HUES6 (cell line): ENCODE measurements around the gene PCLO.

Experiments used
- H3K27ac ChIP-seq: 2 replicates; pipeline ENCODE4 v1.7.0; 2013; ENCODE audit warnings: low read depth, mild to moderate bottlenecking, low read length, inconsistent platforms
- H3K27me3 ChIP-seq: 2 replicates; pipeline ENCODE4 v1.6.1; 2013; ENCODE audit warnings: low read length; ENCODE audit not compliant: control insufficient read depth, insufficient read depth
- H3K36me3 ChIP-seq: 2 replicates; pipeline ENCODE4 v1.6.1; 2013; ENCODE audit warnings: low read length; ENCODE audit not compliant: control insufficient read depth, insufficient read depth
- H3K4me1 ChIP-seq: 2 replicates; pipeline ENCODE4 v1.6.1; 2013; ENCODE audit warnings: low read length; ENCODE audit not compliant: control insufficient read depth, insufficient read depth
- H3K4me3 ChIP-seq: 2 replicates; pipeline ENCODE4 v1.5.1; 2013; ENCODE audit warnings: low read depth, low read length
- H3K9ac ChIP-seq: one replicate; pipeline ENCODE4 v1.6.1; 2013; ENCODE audit warnings: mild to moderate bottlenecking, low read length
- H3K9me3 ChIP-seq: 2 replicates; pipeline ENCODE4 v1.6.1; 2013; ENCODE audit warnings: low read depth, low read length; ENCODE audit not compliant: control insufficient read depth, insufficient read depth

PCLO gene

GRCh38 chr7:82760831-82761230 is 401.9 kb downstream of the PCLO start:
- peaks cover 25% of the 10 kb centered on the region for H3K4me1 ChIP-seq
- H3K9ac ChIP-seq: no peak overlapping the region
- no peaks in the 10 kb centered on the region for H3K27me3 ChIP-seq
- no peaks in the 10 kb centered on the region for H3K9me3 ChIP-seq
- no peaks in the 10 kb centered on the region for H3K36me3 ChIP-seq
- no peak overlapping the region for H3K4me3 ChIP-seq
- H3K27ac ChIP-seq: peak overlapping the region; percentile 67; the same call in 1 of the 2 replicates

- H3K4me1 ChIP-seq: peaks cover 29% of the 10 kb centered on the region
- no peaks in the 10 kb centered on the region for H3K9me3 ChIP-seq
- H3K9ac ChIP-seq: no peak overlapping the region
- peak overlapping the region; percentile 19 for H3K27ac ChIP-seq
- no peaks in the 10 kb centered on the region for H3K36me3 ChIP-seq
- no peaks in the 10 kb centered on the region for H3K27me3 ChIP-seq
- no peak overlapping the region for H3K4me3 ChIP-seq
Measured at GRCh38 chr7:82760074-82760473, 402.6 kb downstream of the PCLO start.

GRCh38 chr7:82755705-82756551 is 406.8 kb downstream of the PCLO start:
- Histone ChIP-seq H3K9me3 (no peaks in the 10 kb centered on the region), H3K27ac (no peak overlapping the region), H3K27me3 (no peaks in the 10 kb centered on the region)

GRCh38 chr7:82750007-82750406 is 412.7 kb downstream of the PCLO start:
- Histone ChIP-seq H3K9ac (no peak overlapping the region), H3K9me3 (no peaks in the 10 kb centered on the region), H3K4me3 (no peak overlapping the region), H3K4me1 (peaks cover 5% of the 10 kb centered on the region; the same call in 1 of the 2 replicates), H3K27ac (no peak overlapping the region), H3K36me3 (no peaks in the 10 kb centered on the region), H3K27me3 (no peaks in the 10 kb centered on the region)

More at GRCh38 chr7:82755705-82756551, 406.8 kb downstream of the PCLO start:
- H3K36me3 ChIP-seq: no peaks in the 10 kb centered on the region
- H3K4me1 ChIP-seq: peaks cover 25% of the 10 kb centered on the region
- H3K4me3 ChIP-seq: no peak overlapping the region
- no peak overlapping the region for H3K9ac ChIP-seq

GRCh38 chr7:82745820-82746219 is 416.9 kb downstream of the PCLO start:
- Histone ChIP-seq H3K4me3 (no peak overlapping the region), H3K27me3 (no peaks in the 10 kb centered on the region), H3K9ac (no peak overlapping the region), H3K9me3 (no peaks in the 10 kb centered on the region), H3K36me3 (no peaks in the 10 kb centered on the region), H3K27ac (no peak overlapping the region), H3K4me1 (peaks cover 18% of the 10 kb centered on the region; the same call in 1 of the 2 replicates)

- Histone ChIP-seq H3K36me3 (no peaks in the 10 kb centered on the region), H3K4me3 (no peak overlapping the region), H3K27me3 (no peaks in the 10 kb centered on the region), H3K4me1 (peaks cover 18% of the 10 kb centered on the region; the same call in 1 of the 2 replicates), H3K27ac (no peak overlapping the region), H3K9ac (no peak overlapping the region), H3K9me3 (no peaks in the 10 kb centered on the region)
Measured at GRCh38 chr7:82745117-82745516, 417.6 kb downstream of the PCLO start.

- Histone ChIP-seq H3K9ac (no peak overlapping the region), H3K4me3 (no peak overlapping the region), H3K9me3 (no peaks in the 10 kb centered on the region), H3K27ac (no peak overlapping the region), H3K27me3 (no peaks in the 10 kb centered on the region), H3K4me1 (peaks cover 18% of the 10 kb centered on the region; the same call in 1 of the 2 replicates), H3K36me3 (no peaks in the 10 kb centered on the region)
Measured at GRCh38 chr7:82742163-82742562, 420.5 kb downstream of the PCLO start.

- H3K27me3 ChIP-seq: no peaks in the 10 kb centered on the region
- H3K4me3 ChIP-seq: no peak overlapping the region
- H3K36me3 ChIP-seq: no peaks in the 10 kb centered on the region
- H3K9ac ChIP-seq: no peak overlapping the region
- peaks cover 18% of the 10 kb centered on the region; the same call in 1 of the 2 replicates for H3K4me1 ChIP-seq
- no peak overlapping the region for H3K27ac ChIP-seq
- no peaks in the 10 kb centered on the region for H3K9me3 ChIP-seq
Measured at GRCh38 chr7:82741493-82741892, 421.2 kb downstream of the PCLO start.

- no peaks in the 10 kb centered on the region for H3K27me3 ChIP-seq
Measured at GRCh38 chr7:82740246-82740848, 422.3 kb downstream of the PCLO start.

GRCh38 chr7:82736633-82737032 is 426.1 kb downstream of the PCLO start:
- Histone ChIP-seq H3K9ac (no peak overlapping the region), H3K27ac (no peak overlapping the region), H3K27me3 (no peaks in the 10 kb centered on the region), H3K4me1 (no peaks in the 10 kb centered on the region), H3K36me3 (no peaks in the 10 kb centered on the region), H3K9me3 (no peaks in the 10 kb centered on the region), H3K4me3 (no peak overlapping the region)

More at GRCh38 chr7:82740246-82740848, 422.3 kb downstream of the PCLO start:
- no peak overlapping the region for H3K27ac ChIP-seq
- no peak overlapping the region for H3K4me3 ChIP-seq
- no peaks in the 10 kb centered on the region for H3K9me3 ChIP-seq
- H3K36me3 ChIP-seq: no peaks in the 10 kb centered on the region
- peaks cover 17% of the 10 kb centered on the region; the same call in 1 of the 2 replicates for H3K4me1 ChIP-seq
- H3K9ac ChIP-seq: no peak overlapping the region

- Histone ChIP-seq H3K27me3 (no peaks in the 10 kb centered on the region), H3K4me3 (no peak overlapping the region), H3K9me3 (no peaks in the 10 kb centered on the region), H3K36me3 (no peaks in the 10 kb centered on the region), H3K9ac (no peak overlapping the region), H3K4me1 (no peaks in the 10 kb centered on the region), H3K27ac (no peak overlapping the region)
Measured at GRCh38 chr7:82732677-82733076, 430.0 kb downstream of the PCLO start.
